ENCODE data around the gene ZNF619.

The ZNF619 gene

DNA sequence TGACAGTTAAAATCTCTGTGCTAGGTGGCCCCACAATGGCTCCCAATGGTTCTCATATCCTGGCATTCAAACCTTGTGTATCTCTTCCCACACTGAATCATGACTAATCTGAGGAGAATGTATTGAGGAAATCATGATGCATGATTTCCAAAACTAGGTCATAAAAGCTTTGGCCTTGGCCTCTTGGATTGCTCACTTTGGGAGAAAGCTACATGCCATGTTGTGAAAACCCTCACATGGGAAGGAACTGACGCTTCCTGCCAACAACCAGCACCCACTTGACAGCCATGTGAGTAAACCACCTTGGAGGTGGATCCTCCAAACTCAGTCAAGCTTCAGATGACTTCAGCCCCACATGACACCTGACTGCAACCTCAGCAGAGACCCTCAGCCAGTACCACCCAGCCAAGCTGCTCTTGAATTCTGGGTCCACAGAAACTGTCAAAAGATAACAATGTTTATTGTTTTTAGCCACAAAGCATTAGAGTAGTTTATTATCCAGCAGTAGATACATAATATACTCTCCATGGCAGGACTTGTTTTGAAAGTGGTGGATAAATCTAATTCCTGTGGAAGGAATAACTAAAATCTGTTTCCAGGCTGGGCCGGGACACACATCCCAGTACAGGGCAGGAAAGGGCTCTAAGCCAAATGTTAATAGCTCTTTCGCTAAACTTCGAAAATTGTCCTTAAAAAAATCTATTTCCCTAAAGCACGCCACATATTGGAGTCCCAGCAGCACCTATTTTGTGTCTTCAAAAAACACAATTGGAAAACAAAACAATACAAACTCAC, 27.9 kb downstream of the ZNF619 start:
- DNase-seq (ENCODE audit: low spot score), result no peak
- TF ChIP-seq, protein P1, sequence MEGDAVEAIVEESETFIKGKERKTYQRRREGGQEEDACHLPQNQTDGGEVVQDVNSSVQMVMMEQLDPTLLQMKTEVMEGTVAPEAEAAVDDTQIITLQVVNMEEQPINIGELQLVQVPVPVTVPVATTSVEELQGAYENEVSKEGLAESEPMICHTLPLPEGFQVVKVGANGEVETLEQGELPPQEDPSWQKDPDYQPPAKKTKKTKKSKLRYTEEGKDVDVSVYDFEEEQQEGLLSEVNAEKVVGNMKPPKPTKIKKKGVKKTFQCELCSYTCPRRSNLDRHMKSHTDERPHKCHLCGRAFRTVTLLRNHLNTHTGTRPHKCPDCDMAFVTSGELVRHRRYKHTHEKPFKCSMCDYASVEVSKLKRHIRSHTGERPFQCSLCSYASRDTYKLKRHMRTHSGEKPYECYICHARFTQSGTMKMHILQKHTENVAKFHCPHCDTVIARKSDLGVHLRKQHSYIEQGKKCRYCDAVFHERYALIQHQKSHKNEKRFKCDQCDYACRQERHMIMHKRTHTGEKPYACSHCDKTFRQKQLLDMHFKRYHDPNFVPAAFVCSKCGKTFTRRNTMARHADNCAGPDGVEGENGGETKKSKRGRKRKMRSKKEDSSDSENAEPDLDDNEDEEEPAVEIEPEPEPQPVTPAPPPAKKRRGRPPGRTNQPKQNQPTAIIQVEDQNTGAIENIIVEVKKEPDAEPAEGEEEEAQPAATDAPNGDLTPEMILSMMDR (IDR thresholded peaks at IDR 0.05; ENCODE audit: extremely low read depth, insufficient read depth, missing control alignments), result no peak
- in situ Hi-C loops (cut with MboI; ENCODE audit: low pct_unique_long_range_greater_than_20kb, low sequenced_read_pairs, unreplicated experiment), result no loop called here

DNA sequence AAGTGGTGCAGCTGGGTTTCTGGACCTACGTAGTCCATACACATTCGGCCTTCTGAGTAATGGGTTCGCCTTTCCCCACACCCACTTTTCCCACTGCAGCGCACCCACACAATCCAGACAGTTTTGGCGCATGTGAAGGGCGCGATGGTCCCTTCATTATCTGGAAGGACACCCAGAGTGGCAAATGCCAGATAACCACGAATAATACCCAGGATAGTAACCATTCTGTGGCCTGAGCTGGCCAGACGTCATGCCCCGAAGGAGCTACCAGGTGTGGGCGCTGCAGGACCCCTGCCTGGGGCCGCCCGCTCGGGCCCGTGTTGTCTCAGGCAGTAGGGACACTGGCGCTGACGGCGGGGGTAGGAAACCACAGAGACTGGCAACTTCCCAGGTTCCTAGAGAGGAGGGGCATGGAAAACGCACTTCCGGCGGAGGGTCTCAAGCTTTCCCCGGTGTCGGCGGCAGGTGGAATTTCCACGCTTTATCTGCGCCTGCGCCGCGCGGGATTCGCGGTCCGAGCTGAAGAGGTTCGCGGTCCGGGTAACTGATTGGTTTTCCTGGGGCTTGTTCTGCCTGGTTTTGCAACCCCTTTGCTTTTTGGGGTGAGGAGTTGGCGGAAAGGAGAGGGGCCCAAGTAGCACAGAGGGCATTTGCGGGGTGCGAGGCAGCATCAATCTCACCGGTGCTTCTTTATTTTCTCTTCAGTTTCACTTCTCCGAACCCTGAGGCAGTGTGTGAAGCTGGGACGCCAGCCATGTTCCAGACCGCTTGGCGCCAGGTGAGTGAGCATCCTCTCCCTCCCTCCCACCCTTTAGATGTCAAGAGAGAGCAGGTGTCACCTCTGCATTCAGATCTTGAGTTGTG, 28.9 kb downstream of the ZNF619 start, which contains the start of gene ZNF620:
TSS of gene ZNF620 (plus strand) at position 441 of the 864 bp plus-strand sequence. CDS start at position 755, 314 bp downstream.
- TF ChIP-seq, protein P1 (IDR thresholded peaks at IDR 0.05; ENCODE audit: extremely low read depth, insufficient read depth, missing control alignments), result peak; percentile 58
- peak; percentile 66 for DNase-seq (ENCODE audit: low spot score)
- in situ Hi-C loops (cut with MboI; ENCODE audit: low pct_unique_long_range_greater_than_20kb, low sequenced_read_pairs, unreplicated experiment), result no loop called here

DNA sequence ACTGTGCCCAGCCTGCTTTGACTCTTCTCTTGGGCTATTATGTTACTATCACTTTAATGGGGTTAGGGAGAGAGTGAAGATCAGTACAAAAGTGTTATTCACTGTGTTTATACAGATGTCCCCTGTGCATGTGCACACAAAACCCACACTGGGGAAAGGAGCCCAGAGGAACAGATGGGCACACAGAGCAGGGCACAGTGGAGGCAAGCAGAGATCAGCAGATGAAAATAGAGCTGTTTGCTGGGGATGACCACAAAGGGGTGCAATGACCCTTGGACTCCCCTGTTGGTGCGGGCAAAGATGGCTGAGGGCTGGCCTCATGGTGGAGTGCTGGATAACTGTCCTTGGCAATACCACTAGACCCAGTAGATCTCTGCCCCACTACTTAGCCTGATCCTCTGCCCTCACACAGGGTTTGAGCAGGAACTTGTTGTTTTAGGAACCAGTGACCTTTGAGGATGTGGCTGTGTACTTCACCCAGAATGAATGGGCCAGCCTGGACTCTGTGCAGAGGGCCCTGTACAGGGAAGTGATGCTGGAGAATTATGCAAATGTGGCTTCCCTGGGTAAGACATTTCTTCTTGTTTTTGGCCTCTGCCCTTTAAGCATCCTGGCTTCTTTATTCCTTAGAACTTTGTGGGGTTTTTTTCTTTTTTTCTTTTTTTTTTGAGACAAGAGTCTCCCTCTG, 34.3 kb downstream of the ZNF619 start:
- TF ChIP-seq, protein P1 (IDR thresholded peaks at IDR 0.05; ENCODE audit: extremely low read depth, insufficient read depth, missing control alignments), result no peak
- DNase-seq (ENCODE audit: low spot score), result no peak
- in situ Hi-C loops (cut with MboI; ENCODE audit: low pct_unique_long_range_greater_than_20kb, low sequenced_read_pairs, unreplicated experiment), result no loop called here

DNA sequence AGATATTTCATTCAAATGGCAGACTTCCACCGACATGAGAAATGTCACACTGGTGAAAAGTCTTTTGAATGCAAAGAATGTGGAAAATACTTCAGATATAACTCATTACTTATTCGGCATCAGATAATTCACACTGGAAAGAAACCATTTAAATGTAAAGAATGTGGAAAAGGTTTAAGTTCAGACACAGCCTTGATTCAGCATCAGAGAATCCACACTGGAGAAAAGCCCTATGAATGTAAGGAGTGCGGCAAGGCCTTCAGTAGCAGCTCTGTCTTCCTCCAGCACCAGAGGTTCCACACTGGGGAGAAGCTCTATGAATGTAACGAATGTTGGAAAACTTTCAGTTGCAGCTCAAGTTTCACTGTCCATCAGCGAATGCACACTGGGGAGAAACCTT, 39.3 kb downstream of the ZNF619 start:
- in situ Hi-C loops (cut with MboI; ENCODE audit: low pct_unique_long_range_greater_than_20kb, low sequenced_read_pairs, unreplicated experiment), result no loop called here
- DNase-seq (ENCODE audit: low spot score), result no peak
- TF ChIP-seq, protein P1 (IDR thresholded peaks at IDR 0.05; ENCODE audit: extremely low read depth, insufficient read depth, missing control alignments), result no peak

DNA sequence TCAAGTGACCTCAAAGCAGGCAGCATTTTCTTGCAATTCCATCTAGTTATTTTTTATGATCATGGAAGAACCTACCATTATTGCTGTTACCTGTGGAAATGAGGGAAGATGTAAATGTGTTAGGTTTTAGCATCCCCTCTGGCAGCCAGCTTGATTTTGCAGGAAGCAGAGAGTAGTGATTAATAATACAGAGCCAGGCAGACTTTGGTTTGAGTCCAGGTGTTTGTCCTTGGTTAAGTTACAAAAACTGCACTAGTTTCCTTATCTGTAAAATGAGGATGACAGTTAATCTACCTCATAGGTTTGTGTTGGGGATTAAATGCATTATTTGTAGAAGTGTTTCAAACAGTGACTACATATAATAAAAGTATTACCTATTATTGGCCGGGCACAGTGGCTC, 41.1 kb downstream of the ZNF619 start:
- TF ChIP-seq, protein P1 (IDR thresholded peaks at IDR 0.05; ENCODE audit: extremely low read depth, insufficient read depth, missing control alignments), result no peak
- in situ Hi-C loops (cut with MboI; ENCODE audit: low pct_unique_long_range_greater_than_20kb, low sequenced_read_pairs, unreplicated experiment), result no loop called here

DNA sequence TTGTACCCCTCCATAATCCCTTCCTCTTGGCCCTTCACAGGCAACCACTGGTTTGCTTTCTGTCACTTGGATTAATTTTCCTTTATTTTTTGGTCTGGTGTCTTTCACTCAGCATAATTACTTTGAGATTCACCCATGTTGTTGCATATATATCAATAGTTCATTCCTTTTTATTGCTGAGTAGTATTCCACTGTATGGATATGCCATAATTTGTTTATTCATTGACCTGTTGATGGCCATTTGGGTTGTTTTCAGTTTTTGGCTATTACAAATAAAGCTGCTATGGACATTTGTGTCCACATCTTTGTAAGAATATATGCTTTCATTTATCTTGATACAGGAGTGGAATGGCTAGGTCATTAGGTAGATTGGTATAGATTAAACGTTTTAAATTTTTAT, 41.9 kb downstream of the ZNF619 start:
- no peak for DNase-seq (ENCODE audit: low spot score)
- TF ChIP-seq, protein P1 (IDR thresholded peaks at IDR 0.05; ENCODE audit: extremely low read depth, insufficient read depth, missing control alignments), result no peak
- in situ Hi-C loops (cut with MboI; ENCODE audit: low pct_unique_long_range_greater_than_20kb, low sequenced_read_pairs, unreplicated experiment), result no loop called here

More for the DNA sequence above, 41.1 kb downstream of the ZNF619 start:
- no peak for DNase-seq (ENCODE audit: low spot score)

Measured in GM13977 (cell line).